GM21825 (cell line): ENCODE results near the gene FTCDNL1.

Experiments
- ATAC-seq: cut with Tn5 transposase; IDR thresholded peaks from one replicate; pipeline ENCODE4 v1.9.1; 2021; ENCODE audit warnings: mild to moderate bottlenecking, moderate library complexity; ENCODE audit not compliant: unreplicated experiment

Gene FTCDNL1

GRCh38 chr2:199792381-199792780 is 58.6 kb downstream of the FTCDNL1 start:
- no peak for ATAC-seq

GRCh38 chr2:199791326-199791725 is 59.7 kb downstream of the FTCDNL1 start:
- ATAC-seq = no peak

DNA sequence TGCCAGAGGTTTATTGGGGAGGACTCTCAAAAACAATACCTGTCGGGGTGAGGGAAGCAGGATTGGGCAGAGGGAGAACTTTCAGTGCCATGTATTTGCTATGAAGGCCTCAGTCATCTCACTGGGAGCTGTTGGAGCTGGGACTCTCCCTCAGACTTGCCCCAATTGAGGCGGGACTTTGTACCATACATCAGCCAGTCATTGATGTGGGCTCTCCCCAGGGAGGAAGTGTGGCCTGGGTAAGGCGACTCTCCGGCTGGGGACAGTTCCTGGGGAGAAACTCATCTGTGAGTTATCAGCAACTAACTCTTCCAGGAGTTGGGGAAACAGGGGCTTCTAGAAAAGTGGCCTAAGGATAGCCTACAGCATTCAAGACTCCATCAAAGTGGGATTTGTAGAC is 66.5 kb downstream of the FTCDNL1 start:
- ATAC-seq = no peak

GRCh38 chr2:199779589-199779988 is 71.4 kb downstream of the FTCDNL1 start:
- ATAC-seq = no peak

DNA sequence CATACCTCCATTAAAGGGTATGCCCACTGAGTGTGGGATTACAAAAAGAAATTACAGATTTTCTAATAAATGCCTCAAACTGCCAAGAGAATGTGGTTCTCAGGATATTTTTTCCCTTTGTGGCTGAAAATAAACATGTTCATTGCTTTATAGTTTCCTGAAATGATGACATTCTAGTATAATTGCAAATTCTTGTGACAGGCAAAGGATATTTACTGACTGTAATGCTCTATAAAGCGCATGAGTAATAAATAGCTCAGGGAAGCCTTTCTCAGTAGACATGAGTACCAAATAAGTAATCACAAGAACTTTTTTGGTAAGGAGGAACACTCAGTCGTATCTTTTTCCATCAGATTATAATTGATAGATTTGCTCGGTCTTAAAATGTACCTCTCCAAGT is 72.3 kb downstream of the FTCDNL1 start:
- ATAC-seq = no peak

- no peak for ATAC-seq
Measured at GRCh38 chr2:199777916-199778315, 73.1 kb downstream of the FTCDNL1 start.

GRCh38 chr2:199777315-199777714 is 73.7 kb downstream of the FTCDNL1 start:
- ATAC-seq = no peak

GRCh38 chr2:199775267-199775666 is 75.7 kb downstream of the FTCDNL1 start:
- ATAC-seq = no peak

DNA sequence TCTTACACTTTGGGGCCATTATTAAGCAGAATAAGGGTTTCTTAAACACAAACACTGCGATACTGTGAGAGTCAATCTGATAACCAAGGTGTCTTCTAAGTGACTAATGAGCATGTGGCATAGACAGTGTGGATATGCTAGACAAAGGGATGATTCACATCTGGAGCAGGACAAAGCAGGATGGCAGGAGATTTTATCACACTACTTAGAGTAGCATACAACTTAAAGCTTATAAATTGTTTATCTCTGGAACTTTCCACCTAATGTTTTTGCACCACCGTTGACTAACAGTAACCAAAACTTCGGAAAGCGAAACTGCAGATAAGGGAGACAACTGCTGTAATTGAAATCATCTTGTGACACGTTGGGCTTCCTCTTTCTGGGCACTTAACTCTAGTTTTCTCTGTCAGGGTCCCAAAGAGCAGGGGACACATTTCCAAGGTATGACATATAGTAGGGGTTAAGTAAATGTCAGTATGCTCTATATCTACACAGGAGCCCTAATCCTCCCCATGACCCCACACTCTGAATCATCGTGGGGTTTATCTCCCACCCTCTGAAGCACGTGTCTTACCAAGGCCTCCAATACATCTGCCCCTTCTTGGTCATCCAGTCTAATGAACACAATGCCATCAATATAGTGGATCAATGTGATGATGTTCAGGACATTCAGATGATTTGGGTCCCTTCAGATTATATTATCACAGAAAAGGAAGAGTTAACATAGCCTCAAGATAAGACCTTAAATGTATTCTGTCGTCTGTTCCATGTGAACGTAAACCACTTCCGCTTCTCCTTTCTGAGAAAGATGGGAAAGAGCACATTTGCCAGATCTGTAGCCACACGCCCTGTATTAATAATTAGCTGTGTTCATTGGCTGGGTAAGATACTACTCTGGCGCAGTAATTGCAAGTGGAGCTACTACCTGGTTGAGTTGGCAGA is 78.7 kb downstream of the FTCDNL1 start:
- no peak for ATAC-seq

GRCh38 chr2:199770716-199771115 is 80.3 kb downstream of the FTCDNL1 start:
- no peak for ATAC-seq

- ATAC-seq = no peak
Measured at GRCh38 chr2:199765646-199766045, 85.3 kb downstream of the FTCDNL1 start.

DNA sequence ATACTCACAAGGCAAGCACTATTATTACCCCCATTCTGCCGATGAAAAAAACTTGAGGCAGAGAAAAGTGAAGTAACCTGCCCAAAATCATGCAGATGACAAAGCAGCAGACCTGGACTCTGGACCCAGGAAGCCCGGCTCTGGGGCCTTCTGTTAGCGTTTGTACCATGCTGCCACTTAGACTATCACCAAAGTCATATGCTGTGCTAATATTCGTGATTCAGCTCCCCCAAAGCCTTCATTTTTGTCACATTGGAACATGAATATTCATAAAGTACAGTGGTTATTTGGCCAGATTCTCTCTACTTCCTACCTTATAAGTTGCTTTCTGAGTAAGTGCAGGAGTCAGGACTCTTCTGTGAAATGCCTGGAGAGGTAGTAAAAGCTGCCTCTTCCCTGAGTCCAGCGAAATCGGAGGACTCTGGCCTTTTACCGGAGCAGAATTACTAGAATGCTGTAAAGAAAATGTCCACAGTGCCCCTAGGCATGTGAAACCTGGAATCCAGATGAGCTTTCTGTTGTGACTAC is 86.7 kb downstream of the FTCDNL1 start:
- no peak for ATAC-seq

- no peak for ATAC-seq
Measured at GRCh38 chr2:199762963-199763362, 88.0 kb downstream of the FTCDNL1 start.

GRCh38 chr2:199760574-199760973 is 90.4 kb downstream of the FTCDNL1 start:
- no peak for ATAC-seq

- ATAC-seq = no peak
Measured at GRCh38 chr2:199757233-199757870, 93.6 kb downstream of the FTCDNL1 start.

- no peak for ATAC-seq
Measured at GRCh38 chr2:199756743-199757142, 94.2 kb downstream of the FTCDNL1 start.

DNA sequence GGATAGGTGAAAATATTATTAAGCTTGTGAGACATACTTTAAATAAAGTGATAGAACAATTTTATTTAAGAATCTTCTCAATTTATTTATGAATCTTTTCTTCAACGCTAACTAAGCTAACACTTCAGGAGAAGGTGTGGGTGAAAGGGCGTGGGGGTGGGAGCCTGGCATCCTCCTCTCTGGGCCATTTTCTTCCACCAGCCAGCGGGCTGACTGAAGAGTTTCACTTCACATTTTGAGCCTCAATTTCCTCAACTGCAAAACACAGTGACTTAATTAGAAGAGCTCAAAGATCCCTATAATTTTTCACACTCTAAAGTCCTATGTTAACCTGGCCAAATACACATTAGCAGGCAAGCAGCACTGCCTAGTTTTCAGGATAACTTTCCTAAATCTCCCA is 94.8 kb downstream of the FTCDNL1 start:
- ATAC-seq = no peak

- ATAC-seq = no peak
Measured at GRCh38 chr2:199754766-199755165, 96.2 kb downstream of the FTCDNL1 start.

DNA sequence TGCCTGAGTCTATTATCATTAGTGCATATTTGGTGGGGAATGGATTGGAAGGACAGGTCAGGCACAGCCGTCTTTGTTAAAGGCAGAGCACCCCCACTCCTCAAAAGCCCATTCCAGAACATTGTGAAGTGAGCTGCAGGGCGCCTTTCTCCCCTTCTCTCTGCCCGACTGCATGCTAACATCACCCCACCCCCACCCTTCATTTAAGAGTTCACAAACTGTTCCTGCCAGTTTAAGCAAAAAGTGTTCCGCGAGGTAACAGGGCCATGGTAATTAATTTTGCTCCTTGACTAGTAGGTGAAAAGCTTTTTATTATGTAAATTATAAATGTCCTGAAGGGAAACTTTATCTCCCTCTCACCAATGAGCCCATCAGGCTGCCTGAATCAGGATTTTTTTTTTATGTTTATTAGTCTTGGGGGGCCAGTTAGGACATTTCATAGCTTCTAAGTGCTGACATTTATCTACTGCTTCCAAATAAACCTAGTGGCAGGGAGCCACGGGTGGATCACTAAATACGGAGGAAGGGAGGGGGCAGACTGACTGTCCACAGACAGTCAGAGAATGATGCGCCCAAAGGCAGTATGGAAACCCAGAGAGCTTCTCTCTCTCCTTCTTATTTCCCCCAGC is 99.4 kb downstream of the FTCDNL1 start:
- ATAC-seq = no peak

GRCh38 chr2:199749571-199749970 is 101.4 kb downstream of the FTCDNL1 start:
- ATAC-seq = no peak

GRCh38 chr2:199744724-199745123 is 106.3 kb downstream of the FTCDNL1 start:
- no peak for ATAC-seq

DNA sequence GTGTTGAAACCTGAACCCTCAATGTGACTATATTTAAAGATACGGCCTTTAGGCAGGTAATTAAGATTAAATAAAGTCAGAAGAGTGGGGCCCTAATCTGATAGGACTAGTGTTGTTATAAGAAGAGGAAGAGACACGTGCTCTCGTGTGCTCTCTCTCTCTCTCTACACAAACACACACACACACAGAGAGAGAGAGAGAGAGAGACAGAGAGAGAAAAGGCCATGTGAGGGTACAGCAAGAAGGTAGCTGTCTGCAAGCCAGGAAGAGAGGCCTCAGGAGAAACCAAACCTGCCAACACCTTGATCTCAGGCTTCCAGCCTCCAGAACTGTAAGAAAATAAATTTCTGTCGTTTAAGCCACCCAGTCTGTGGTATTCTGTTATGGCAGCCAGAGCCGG is 106.7 kb downstream of the FTCDNL1 start:
- ATAC-seq = no peak
